Measurements from ENCODE around the gene CES2.

- TF ChIP-seq, protein P1, sequence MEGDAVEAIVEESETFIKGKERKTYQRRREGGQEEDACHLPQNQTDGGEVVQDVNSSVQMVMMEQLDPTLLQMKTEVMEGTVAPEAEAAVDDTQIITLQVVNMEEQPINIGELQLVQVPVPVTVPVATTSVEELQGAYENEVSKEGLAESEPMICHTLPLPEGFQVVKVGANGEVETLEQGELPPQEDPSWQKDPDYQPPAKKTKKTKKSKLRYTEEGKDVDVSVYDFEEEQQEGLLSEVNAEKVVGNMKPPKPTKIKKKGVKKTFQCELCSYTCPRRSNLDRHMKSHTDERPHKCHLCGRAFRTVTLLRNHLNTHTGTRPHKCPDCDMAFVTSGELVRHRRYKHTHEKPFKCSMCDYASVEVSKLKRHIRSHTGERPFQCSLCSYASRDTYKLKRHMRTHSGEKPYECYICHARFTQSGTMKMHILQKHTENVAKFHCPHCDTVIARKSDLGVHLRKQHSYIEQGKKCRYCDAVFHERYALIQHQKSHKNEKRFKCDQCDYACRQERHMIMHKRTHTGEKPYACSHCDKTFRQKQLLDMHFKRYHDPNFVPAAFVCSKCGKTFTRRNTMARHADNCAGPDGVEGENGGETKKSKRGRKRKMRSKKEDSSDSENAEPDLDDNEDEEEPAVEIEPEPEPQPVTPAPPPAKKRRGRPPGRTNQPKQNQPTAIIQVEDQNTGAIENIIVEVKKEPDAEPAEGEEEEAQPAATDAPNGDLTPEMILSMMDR (IDR thresholded peaks at IDR 0.05 in 8 of 11, conservative IDR thresholded peaks at IDR 0.05 in 3 of 11), result no peak
- no peak for TF ChIP-seq POLR2A (IDR thresholded peaks at IDR 0.05)
Measured at GRCh38 chr16:66943426-66944053, 8.2 kb downstream of the CES2 start.
